Spleen (tissue), 11 donors: ENCODE results near the gene BARX1. TPM values are rescaled to one million over a fixed set of nuclear protein-coding genes. Genes with fewer than 3 reads are reported as not detected.

Source experiments
- DNase-seq: peaks from one replicate; pipeline ENCODE4 v3.0.0-alpha.2; 2020
- H3K27ac ChIP-seq, 8 donors: fragments of 200-600 bp; sonication (generic) in 7 of 8; 1 replicate in 4 of 8; 2 replicates in 4 of 8; pipeline versions ENCODE4 v1.5.0 to v1.8.0; 2016 to 2021; ENCODE audit warnings: inconsistent platforms in 4 of 8, mild to moderate bottlenecking in 4 of 8, moderate library complexity in 1 of 8
- H3K27me3 ChIP-seq, 7 donors: fragments of 200-600 bp; sonication (generic) in 6 of 7; replicated peaks in 1 of 7; 1 replicate in 4 of 7; 2 replicates in 3 of 7; pipeline versions ENCODE4 v1.5.0 to v1.8.0; 2016 to 2021; ENCODE audit warnings: inconsistent platforms in 3 of 7, mild to moderate bottlenecking in 1 of 7
- H3K36me3 ChIP-seq, 6 donors: fragments of 200-600 bp; sonication (generic) in 5 of 6; 1 replicate in 4 of 6; 2 replicates in 2 of 6; pipeline versions ENCODE4 v1.5.0 to v1.8.0; 2016 to 2021; ENCODE audit warnings: inconsistent platforms in 2 of 6
- H3K4me1 ChIP-seq, 6 donors: fragments of 200-600 bp; sonication (generic) in 5 of 6; 1 replicate in 3 of 6; 2 replicates in 3 of 6; pipeline versions ENCODE4 v1.5.0 to v1.8.0; 2016 to 2021; ENCODE audit warnings: inconsistent platforms in 3 of 6
- H3K4me3 ChIP-seq, 8 donors: fragments of 200-600 bp; sonication (generic) in 7 of 8; 1 replicate in 4 of 8; 2 replicates in 4 of 8; pipeline versions ENCODE4 v1.5.0 to v1.8.0; 2016 to 2021; ENCODE audit warnings: inconsistent platforms in 4 of 8, mild to moderate bottlenecking in 4 of 8, moderate library complexity in 2 of 8
- H3K9me3 ChIP-seq, 8 donors: fragments of 200-600 bp; sonication (generic) in 7 of 8; 1 replicate in 4 of 8; 2 replicates in 4 of 8; pipeline versions ENCODE4 v1.5.0 to v1.8.0; 2016 to 2021; ENCODE audit warnings: inconsistent platforms in 4 of 8
- POLR2A ChIP-seq, 3 donors: fragments of 450-650 bp; IDR thresholded peaks; one replicate each; pipeline ENCODE4 v1.5.1; 2017; ENCODE audit warnings: antibody characterized with exemption in 3 of 3, mild to moderate bottlenecking in 1 of 3
- POLR2AphosphoS5 ChIP-seq, 3 donors: sonication (generic); formaldehyde crosslinking; IDR thresholded peaks; one replicate each; pipeline ENCODE4 v1.5.1; 2017; ENCODE audit warnings: antibody characterized with exemption in 3 of 3
- WGBS, 5 donors: extraction: QIAGEN DNeasy Blood & Tissue Kit in 3 of 5; methylation state at CpG; one replicate each; pipeline versions ENCODE4 v1.1.5 to v1.1.7; 2013 to 2018; 5-methylcytosine and 5-hydroxymethylcytosine counted together
- intact Hi-C: fragments of 100-400 bp; cut with DNase I; formaldehyde crosslinking; loops from one replicate; pipeline ENCODE4 v1.15.0; 2023; ENCODE audit warnings: low total_unique reads
- polyA plus RNA-seq, 3 donors: library from polyadenylated mRNA; stranded (reverse); fragments of 200-250 nt; gene quantifications; one replicate each; pipeline ENCODE4 v1.2.1, GENCODE V29; 2013
- total RNA-seq, 7 donors: library from RNA; depleted of rRNA in 3 of 7; stranded (reverse); fragments of >200 nt in 3 of 7; fragmentation: NEBNext Ultra II Directional in 4 of 7; extraction: Animal tissue kit (Norgen Biotek cat#: 25700) in 4 of 7; gene quantifications; one replicate each; pipeline versions ENCODE4 v1.1.0 to v1.2.1, GENCODE V29; 2016 to 2021
- TF ChIP-seq, protein P1 (sequence below), 11 experiments: fragments of 200-600 bp in 7 of 11; fragments of 450-650 bp in 4 of 11; sonication (generic) in 4 of 11; IDR thresholded peaks in 8 of 11; conservative IDR thresholded peaks in 3 of 11; 1 replicate in 7 of 11; 2 replicates in 4 of 11; pipeline versions ENCODE4 v1.4.0 to v1.8.0; 2016 to 2021; ENCODE audit warnings: antibody characterized with exemption in 11 of 11, inconsistent platforms in 4 of 11, mild to moderate bottlenecking in 1 of 11
- donor health status: healthy with polysubstance abuse.
- donor health status: DM: no; HTN: no; CAD: no; lungs with moderate emphysema.
- donor health status: DM: no; HTN: no; CAD: no.
- donor health status: Bipolar disorder and iron deficiency.
- donor health status: healthy.
- donor health status: DM: no; HTN: no; CAD: no.
- donor health status: DM: yes; HTN: yes; CAD: no.

The BARX1 gene
- total and polyA plus RNA-seq, 10 donors, result 0.07 to 0.21 TPM; not detected in 8

DNA sequence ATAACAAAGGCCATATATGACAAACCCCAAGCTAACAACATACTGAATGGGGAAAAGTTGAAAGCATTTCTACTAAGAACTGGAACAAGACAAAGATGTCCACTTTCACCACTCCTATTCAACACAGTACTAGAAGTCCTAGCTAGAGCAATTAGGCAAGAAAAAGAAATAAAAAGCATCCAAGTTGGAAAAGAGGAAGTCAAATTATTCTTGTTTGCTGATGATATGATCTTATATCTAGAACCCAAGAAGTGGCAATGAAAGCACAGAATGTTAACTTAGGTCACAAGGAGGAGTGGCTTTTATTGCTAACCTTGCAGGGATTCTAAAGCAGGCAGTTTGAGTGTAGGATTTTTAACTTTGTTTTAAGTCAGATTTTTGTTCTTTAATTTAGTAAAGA lies 35.3 kb upstream of the BARX1 start:
- Histone ChIP-seq H3K9me3 (peaks cover 9 to 54% (median 45%) of the 10 kb centered on the region in 8 donors), H3K4me1 (no peaks in the 10 kb centered on the region), H3K4me3 (no peak overlapping the region), H3K27me3 (no peaks in the 10 kb centered on the region), H3K27ac (no peak overlapping the region), H3K36me3 (no peaks in the 10 kb centered on the region)
- DNase-seq, result no peak
- TF ChIP-seq, protein P1, sequence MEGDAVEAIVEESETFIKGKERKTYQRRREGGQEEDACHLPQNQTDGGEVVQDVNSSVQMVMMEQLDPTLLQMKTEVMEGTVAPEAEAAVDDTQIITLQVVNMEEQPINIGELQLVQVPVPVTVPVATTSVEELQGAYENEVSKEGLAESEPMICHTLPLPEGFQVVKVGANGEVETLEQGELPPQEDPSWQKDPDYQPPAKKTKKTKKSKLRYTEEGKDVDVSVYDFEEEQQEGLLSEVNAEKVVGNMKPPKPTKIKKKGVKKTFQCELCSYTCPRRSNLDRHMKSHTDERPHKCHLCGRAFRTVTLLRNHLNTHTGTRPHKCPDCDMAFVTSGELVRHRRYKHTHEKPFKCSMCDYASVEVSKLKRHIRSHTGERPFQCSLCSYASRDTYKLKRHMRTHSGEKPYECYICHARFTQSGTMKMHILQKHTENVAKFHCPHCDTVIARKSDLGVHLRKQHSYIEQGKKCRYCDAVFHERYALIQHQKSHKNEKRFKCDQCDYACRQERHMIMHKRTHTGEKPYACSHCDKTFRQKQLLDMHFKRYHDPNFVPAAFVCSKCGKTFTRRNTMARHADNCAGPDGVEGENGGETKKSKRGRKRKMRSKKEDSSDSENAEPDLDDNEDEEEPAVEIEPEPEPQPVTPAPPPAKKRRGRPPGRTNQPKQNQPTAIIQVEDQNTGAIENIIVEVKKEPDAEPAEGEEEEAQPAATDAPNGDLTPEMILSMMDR (IDR thresholded peaks at IDR 0.05 in 8 of 11, conservative IDR thresholded peaks at IDR 0.05 in 3 of 11), result no peak
- TF ChIP-seq POLR2AphosphoS5 (IDR thresholded peaks at IDR 0.05), result no peak
- TF ChIP-seq POLR2A (IDR thresholded peaks at IDR 0.05), result no peak
- intact Hi-C loops, result no loop called here

DNA sequence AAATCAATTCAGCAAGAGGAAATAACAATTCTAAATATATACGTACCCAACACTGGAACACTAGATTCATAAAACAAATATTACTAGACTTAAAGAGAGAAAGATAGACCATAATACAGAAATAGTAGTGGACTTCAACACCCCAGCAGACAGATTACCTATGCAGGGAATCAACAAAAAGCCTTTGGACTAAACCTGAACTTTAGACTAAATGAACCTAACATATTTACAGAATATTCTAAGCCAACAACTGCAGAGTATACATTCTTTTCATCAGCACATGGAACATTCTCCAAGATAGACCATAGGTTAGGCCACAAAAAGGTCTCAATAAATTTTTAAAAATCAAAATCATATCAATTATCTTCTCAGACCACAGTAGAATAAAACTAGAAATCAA lies 32.9 kb upstream of the BARX1 start:
- H3K4me1 ChIP-seq, result no peaks in the 10 kb centered on the region
- WGBS, 5 donors, result 69 to 88% (median 82%) methylated on average over 1 of the region's 1 CpG
- TF ChIP-seq POLR2AphosphoS5 (IDR thresholded peaks at IDR 0.05), result no peak
- TF ChIP-seq, protein P1 (IDR thresholded peaks at IDR 0.05 in 8 of 11, conservative IDR thresholded peaks at IDR 0.05 in 3 of 11), result no peak
- no peak for TF ChIP-seq POLR2A (IDR thresholded peaks at IDR 0.05)
- H3K9me3 ChIP-seq, result peaks cover 12 to 67% (median 58%) of the 10 kb centered on the region in 8 donors
- H3K36me3 ChIP-seq, result no peaks in the 10 kb centered on the region
- intact Hi-C loops, result no loop called here
- DNase-seq, result no peak
- H3K4me3 ChIP-seq, result no peak overlapping the region
- H3K27ac ChIP-seq, result no peak overlapping the region
- no peaks in the 10 kb centered on the region for H3K27me3 ChIP-seq

DNA sequence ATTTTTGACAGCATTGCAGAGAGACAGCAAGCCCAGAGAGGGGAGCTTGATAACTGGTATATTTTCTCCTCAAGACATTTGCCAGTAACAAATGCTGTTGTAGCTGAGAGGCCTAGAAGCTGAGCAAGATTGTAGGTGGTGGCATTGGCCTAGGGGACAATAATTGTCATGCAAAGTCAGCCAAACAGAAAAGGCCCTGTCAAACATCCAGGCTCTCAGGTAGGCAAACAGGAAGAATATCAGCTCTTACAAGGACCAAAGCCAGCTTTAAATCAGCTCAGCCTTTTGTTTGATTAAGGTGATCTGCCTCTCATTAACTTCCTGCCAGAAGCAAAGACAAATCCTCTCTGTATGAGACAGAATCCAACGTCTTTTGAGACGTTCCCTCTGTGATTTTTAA lies 29.7 kb upstream of the BARX1 start:
- no peak for TF ChIP-seq POLR2AphosphoS5 (IDR thresholded peaks at IDR 0.05)
- no peak for TF ChIP-seq POLR2A (IDR thresholded peaks at IDR 0.05)
- TF ChIP-seq, protein P1 (IDR thresholded peaks at IDR 0.05 in 8 of 11, conservative IDR thresholded peaks at IDR 0.05 in 3 of 11), result no peak
- Histone ChIP-seq H3K36me3 (no peaks in the 10 kb centered on the region), H3K9me3 (peaks cover 8 to 54% (median 41%) of the 10 kb centered on the region in 8 donors), H3K4me3 (no peak overlapping the region), H3K4me1 (no peaks in the 10 kb centered on the region), H3K27me3 (peaks cover 0 to 9% (median 0%) of the 10 kb centered on the region in 7 donors), H3K27ac (no peak overlapping the region)
- intact Hi-C loops, result no loop called here
- DNase-seq, result no peak
- 19 to 25% (median 23%) methylated on average over 2 of the region's 2 CpGs for WGBS, 5 donors

DNA sequence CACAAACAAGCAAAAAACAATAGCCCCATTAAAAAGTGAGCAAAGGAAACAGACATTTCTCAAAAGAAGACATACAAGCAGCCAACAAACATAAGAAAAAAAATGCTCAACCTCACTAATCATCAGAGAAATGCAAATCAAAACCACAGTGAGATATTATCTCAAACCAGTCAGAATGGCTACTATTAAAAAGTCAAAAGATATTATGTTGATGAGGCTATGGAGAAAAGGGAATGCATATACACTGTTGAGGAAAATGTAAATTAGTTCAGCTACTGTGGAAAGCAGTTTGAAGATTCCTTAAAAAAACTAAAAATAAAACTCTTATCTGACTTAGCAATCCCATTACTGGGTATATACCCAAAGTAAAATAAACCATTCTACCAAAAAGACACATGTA lies 28.7 kb upstream of the BARX1 start:
- no peak for DNase-seq
- H3K4me1 ChIP-seq, result no peaks in the 10 kb centered on the region
- intact Hi-C loops, result no loop called here
- H3K27me3 ChIP-seq, result peaks cover 0 to 19% (median 0%) of the 10 kb centered on the region in 7 donors
- H3K4me3 ChIP-seq, result no peak overlapping the region
- no peak overlapping the region for H3K27ac ChIP-seq
- no peaks in the 10 kb centered on the region for H3K36me3 ChIP-seq
- TF ChIP-seq POLR2A (IDR thresholded peaks at IDR 0.05) (no peak), POLR2AphosphoS5 (IDR thresholded peaks at IDR 0.05) (no peak)
- TF ChIP-seq, protein P1 (IDR thresholded peaks at IDR 0.05 in 8 of 11, conservative IDR thresholded peaks at IDR 0.05 in 3 of 11), result no peak
- peaks cover 8 to 44% (median 35%) of the 10 kb centered on the region in 8 donors for H3K9me3 ChIP-seq
